Activated T-cell treated with anti-CD3 and anti-CD28 coated beads, Interleukin-2, amount 50 U/mL, for 72 hours (primary cell): ENCODE measurements around the gene ADAMTS2. TPM values are rescaled to one million over a fixed set of nuclear protein-coding genes. Genes with fewer than 3 reads are reported as not detected.

Source experiments
- ATAC-seq, 2 donors: fragments of 150-1000 bp; cut with Tn5 transposase; replicated peaks in 1 of 2; 2 replicates each; pipeline ENCODE4 v1.10.0; 2021; ENCODE audit warnings: moderate library complexity in 2 of 2, mild to moderate bottlenecking in 1 of 2
- DNase-seq, 2 donors: peaks; one replicate each; pipeline ENCODE4 v3.0.0; 2021 to 2022; ENCODE audit warnings: mixed read lengths in 1 of 2
- H3K27ac Mint-ChIP-seq: one replicate; pipeline ENCODE4 v1.8.0; 2022; ENCODE audit warnings: mild to moderate bottlenecking, moderate library complexity, mixed read lengths
- H3K27me3 Mint-ChIP-seq: one replicate; pipeline ENCODE4 v1.8.0; 2022; ENCODE audit warnings: low read depth, mixed read lengths
- H3K36me3 Mint-ChIP-seq, 2 donors: one replicate each; pipeline ENCODE4 v1.8.0; 2022; ENCODE audit warnings: mixed read lengths in 2 of 2, mild to moderate bottlenecking in 1 of 2; ENCODE audit not compliant: insufficient read depth in 2 of 2
- H3K4me1 Mint-ChIP-seq: one replicate; pipeline ENCODE4 v1.8.0; 2022; ENCODE audit warnings: low read depth, mixed read lengths
- H3K4me3 Mint-ChIP-seq, 2 donors: one replicate each; pipeline ENCODE4 v1.8.0; 2022; ENCODE audit warnings: mild to moderate bottlenecking in 2 of 2, mixed read lengths in 2 of 2, moderate library complexity in 2 of 2
- H3K9me3 Mint-ChIP-seq, 2 donors: one replicate each; pipeline ENCODE4 v1.8.0; 2022; ENCODE audit warnings: mixed read lengths in 2 of 2
- total RNA-seq, 2 donors: library from RNA; stranded (reverse); gene quantifications; one replicate each; pipeline ENCODE4 v1.2.3, GENCODE V29; 2022

The ADAMTS2 gene
- total RNA-seq, 2 donors from 2014 or later: not detected

GRCh38 chr5:179273441-179274145, 71.7 kb downstream of the ADAMTS2 start:
- Mint-ChIP-seq H3K9me3 (no peaks in the 10 kb centered on the region), H3K4me1 (no peaks in the 10 kb centered on the region), H3K27me3 (no peaks in the 10 kb centered on the region), H3K27ac (no peak overlapping the region), H3K4me3 (no peak overlapping the region), H3K36me3 (no peaks in the 10 kb centered on the region)
- DNase-seq (no peak), ATAC-seq (no peak)

DNA sequence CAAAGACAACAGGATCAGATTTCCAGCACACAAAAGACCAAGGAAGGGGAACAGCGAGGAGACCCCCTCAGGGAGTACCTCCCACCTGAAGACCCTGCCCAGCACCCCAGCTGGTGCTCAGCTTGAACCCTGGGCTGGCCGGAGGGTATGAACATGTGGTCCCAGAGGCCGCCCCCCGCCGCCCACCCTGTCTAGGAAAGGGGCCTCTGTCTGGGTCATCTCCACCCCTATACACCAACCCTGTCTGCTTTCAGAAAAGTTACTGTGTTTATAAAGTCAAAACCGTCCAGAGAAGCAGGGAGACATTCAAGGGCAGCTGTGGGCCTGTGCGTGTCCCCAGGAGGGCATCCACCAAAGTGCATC, 72.2 kb downstream of the ADAMTS2 start:
- H3K36me3 Mint-ChIP-seq: no peaks in the 10 kb centered on the region
- H3K27me3 Mint-ChIP-seq: no peaks in the 10 kb centered on the region

DNA sequence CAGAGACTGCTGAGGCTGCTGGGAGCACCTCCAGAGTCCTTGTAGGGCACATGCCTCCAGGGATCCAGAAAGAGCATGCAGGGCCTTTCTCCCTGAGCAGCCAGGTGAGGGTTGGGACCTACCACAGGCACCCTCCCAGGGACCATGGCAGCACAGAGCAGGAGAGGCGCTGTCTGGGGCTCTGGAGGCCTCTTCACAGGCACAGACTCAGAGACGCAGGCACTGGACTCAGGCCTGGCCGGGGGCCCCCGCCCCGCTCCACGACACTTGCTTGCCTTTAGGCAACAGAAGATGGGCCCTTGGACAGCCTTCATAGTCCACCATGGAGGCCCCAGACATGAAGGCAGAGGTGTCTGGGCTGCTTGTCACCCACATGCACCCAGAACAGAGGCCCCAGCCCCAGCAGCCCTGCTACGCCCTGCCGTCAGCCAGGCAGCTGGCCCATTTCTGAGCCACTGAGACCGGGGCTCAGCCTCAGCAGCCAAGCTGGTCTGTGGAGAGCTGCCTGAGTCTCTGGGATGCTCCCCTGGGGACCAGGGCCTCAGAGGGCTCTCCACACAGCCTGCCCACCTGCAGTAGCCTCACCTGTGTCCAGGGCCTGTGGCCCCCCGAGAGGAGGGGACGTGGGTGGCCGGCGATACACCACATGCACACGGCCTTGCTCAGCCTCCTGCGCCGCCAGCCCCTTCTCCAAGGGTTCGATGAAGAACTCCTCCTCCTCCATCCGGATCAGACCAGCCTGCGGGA, 72.8 kb downstream of the ADAMTS2 start:
- Mint-ChIP-seq H3K4me1 (no peaks in the 10 kb centered on the region), H3K4me3 (no peak overlapping the region), H3K27me3 (no peaks in the 10 kb centered on the region), H3K36me3 (no peaks in the 10 kb centered on the region), H3K27ac (no peak overlapping the region), H3K9me3 (no peaks in the 10 kb centered on the region)
- ATAC-seq (no peak), DNase-seq (no peak)

More for the DNA sequence above, 72.2 kb downstream of the ADAMTS2 start:
- ATAC-seq: no peak
- Mint-ChIP-seq H3K4me3 (no peak overlapping the region), H3K9me3 (no peaks in the 10 kb centered on the region), H3K4me1 (no peaks in the 10 kb centered on the region), H3K27ac (no peak overlapping the region)
- DNase-seq: no peak

DNA sequence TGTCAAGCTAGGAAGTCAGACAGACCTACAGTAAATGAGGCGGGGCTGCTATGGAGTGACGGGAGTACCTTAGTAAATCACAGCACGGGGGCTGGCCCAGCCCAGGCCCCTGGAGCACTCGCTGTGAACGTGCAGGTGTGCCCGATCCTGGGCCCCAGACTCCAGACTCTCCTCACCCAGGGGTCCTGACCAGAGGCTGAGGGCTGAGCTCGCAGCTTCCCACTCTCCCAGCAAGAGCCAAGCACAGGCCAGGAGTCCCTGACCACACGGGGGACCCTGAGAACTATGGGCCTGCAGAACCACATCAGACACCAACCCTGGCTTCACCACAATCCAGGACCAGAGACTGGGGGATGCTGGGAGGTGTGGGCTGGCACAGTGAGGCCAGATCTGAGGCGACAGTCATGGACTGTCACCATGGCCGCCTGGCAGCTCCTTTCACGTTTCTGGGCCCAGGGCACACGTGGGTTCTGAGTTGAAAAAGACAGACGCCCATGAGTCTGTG, 73.4 kb downstream of the ADAMTS2 start:
- DNase-seq: no peak
- Mint-ChIP-seq H3K4me3 (no peak overlapping the region), H3K36me3 (no peaks in the 10 kb centered on the region), H3K27me3 (no peaks in the 10 kb centered on the region), H3K4me1 (no peaks in the 10 kb centered on the region), H3K27ac (no peak overlapping the region), H3K9me3 (no peaks in the 10 kb centered on the region)
- ATAC-seq: no peak

DNA sequence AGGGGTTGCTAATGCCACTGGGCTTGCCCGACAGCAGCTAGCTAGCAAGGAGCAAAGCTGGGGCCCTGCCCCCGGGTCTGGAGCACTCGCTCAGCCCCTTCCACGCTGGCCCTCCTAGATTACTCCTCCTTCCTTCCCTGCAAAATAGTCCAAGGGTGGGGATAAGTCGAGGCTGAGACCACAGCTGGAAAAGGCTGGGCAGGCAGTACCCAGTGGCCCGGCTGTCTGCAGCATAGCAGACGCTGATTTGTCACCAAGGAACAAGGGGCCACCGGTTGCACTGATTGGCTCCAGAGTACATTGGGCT, 73.9 kb downstream of the ADAMTS2 start:
- H3K27me3 Mint-ChIP-seq: no peaks in the 10 kb centered on the region
- no peak overlapping the region for H3K27ac Mint-ChIP-seq
- no peak overlapping the region for H3K4me3 Mint-ChIP-seq
- DNase-seq (no peak), ATAC-seq (no peak)
- H3K36me3 Mint-ChIP-seq: no peaks in the 10 kb centered on the region
- H3K4me1 Mint-ChIP-seq: no peaks in the 10 kb centered on the region
- no peaks in the 10 kb centered on the region for H3K9me3 Mint-ChIP-seq

- Mint-ChIP-seq H3K4me3 (no peak overlapping the region), H3K36me3 (no peaks in the 10 kb centered on the region), H3K9me3 (no peaks in the 10 kb centered on the region), H3K27me3 (no peaks in the 10 kb centered on the region), H3K4me1 (no peaks in the 10 kb centered on the region), H3K27ac (no peak overlapping the region)
- DNase-seq (no peak), ATAC-seq (no peak)
These were observed 74.5 kb downstream of the ADAMTS2 start for GRCh38 chr5:179270581-179271427.

- no peak for DNase-seq
- ATAC-seq: no peak
- Mint-ChIP-seq H3K9me3 (no peaks in the 10 kb centered on the region), H3K36me3 (no peaks in the 10 kb centered on the region), H3K4me3 (no peak overlapping the region), H3K27ac (no peak overlapping the region), H3K4me1 (no peaks in the 10 kb centered on the region), H3K27me3 (no peaks in the 10 kb centered on the region)
These were observed 75.3 kb downstream of the ADAMTS2 start for GRCh38 chr5:179269781-179270543.

GRCh38 chr5:179268966-179269693, 76.1 kb downstream of the ADAMTS2 start:
- Mint-ChIP-seq H3K27me3 (no peaks in the 10 kb centered on the region), H3K36me3 (no peaks in the 10 kb centered on the region), H3K4me1 (no peaks in the 10 kb centered on the region), H3K4me3 (no peak overlapping the region), H3K9me3 (no peaks in the 10 kb centered on the region), H3K27ac (no peak overlapping the region)
- ATAC-seq (no peak), DNase-seq (no peak)

DNA sequence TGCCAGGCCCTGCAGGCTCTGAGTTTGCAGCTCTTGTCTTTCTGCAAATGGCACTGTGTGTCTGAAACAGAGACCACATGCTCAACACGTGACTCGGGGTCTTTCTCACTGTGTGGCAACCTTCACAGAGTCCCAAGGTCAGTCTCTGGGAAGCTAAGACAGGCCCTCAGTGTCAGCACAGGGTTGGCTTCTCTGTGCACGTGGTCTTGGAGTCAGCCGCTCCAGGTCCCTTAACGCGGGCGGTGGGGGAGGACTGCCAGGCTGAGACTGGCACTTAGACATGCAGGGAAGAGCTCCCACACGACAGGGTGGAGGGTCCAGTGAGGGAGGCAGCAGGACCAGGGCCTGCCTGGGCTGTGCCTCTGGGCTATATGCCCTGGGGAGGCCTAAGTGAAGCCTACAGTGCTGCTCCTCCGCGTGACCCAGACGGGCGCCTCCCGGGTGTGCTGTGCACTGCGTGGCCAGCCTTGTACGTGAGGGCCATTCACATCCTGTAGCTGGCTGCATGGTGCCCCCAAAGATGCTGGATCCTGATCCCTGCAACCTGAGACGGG, 76.8 kb downstream of the ADAMTS2 start:
- Mint-ChIP-seq H3K9me3 (no peaks in the 10 kb centered on the region), H3K27me3 (no peaks in the 10 kb centered on the region), H3K4me3 (no peak overlapping the region), H3K4me1 (no peaks in the 10 kb centered on the region), H3K36me3 (no peaks in the 10 kb centered on the region), H3K27ac (no peak overlapping the region)
- DNase-seq (no peak), ATAC-seq (no peak)

- H3K4me3 Mint-ChIP-seq: no peak overlapping the region
- no peak overlapping the region for H3K27ac Mint-ChIP-seq
- no peak for DNase-seq
- no peaks in the 10 kb centered on the region for H3K4me1 Mint-ChIP-seq
- no peaks in the 10 kb centered on the region for H3K9me3 Mint-ChIP-seq
- ATAC-seq: no peak
- no peaks in the 10 kb centered on the region for H3K27me3 Mint-ChIP-seq
- no peaks in the 10 kb centered on the region for H3K36me3 Mint-ChIP-seq
These were observed 77.6 kb downstream of the ADAMTS2 start for GRCh38 chr5:179267671-179268083.

- H3K36me3 Mint-ChIP-seq: no peaks in the 10 kb centered on the region
- no peaks in the 10 kb centered on the region for H3K9me3 Mint-ChIP-seq
- no peak overlapping the region for H3K4me3 Mint-ChIP-seq
- H3K4me1 Mint-ChIP-seq: no peaks in the 10 kb centered on the region
- H3K27me3 Mint-ChIP-seq: no peaks in the 10 kb centered on the region
- no peak overlapping the region for H3K27ac Mint-ChIP-seq
- no peak for ATAC-seq
- DNase-seq: no peak
These were observed 78.1 kb downstream of the ADAMTS2 start for GRCh38 chr5:179267071-179267670.
